Smooth muscle cell (in vitro differentiated cells): ENCODE measurements around the gene DNAJC1. TPM values are rescaled to one million over a fixed set of nuclear protein-coding genes. Genes with fewer than 3 reads are reported as not detected.

Experiments
- DNase-seq: peaks from one replicate; lab custom pipeline; 2025; ENCODE audit not compliant: unreplicated experiment; lab: John Stamatoyannopoulos, UW
- H2AFZ ChIP-seq: fragments of 200-600 bp; sonication (generic); 2 replicates; pipeline ENCODE4 v1.6.0; 2016; ENCODE audit warnings: antibody characterized with exemption, low read depth, mild to moderate bottlenecking
- H3F3A ChIP-seq: fragments of 200-600 bp; sonication (generic); 2 replicates; pipeline ENCODE4 v1.6.0; 2017; ENCODE audit warnings: antibody characterized with exemption, low read depth
- H3K27ac ChIP-seq: fragments of 200-600 bp; sonication (generic); 2 replicates; pipeline ENCODE4 v1.5.1; 2016; ENCODE audit warnings: low read depth, mild to moderate bottlenecking
- H3K27me3 ChIP-seq: fragments of 200-600 bp; sonication (generic); 2 replicates; pipeline ENCODE4 v1.6.1; 2016; ENCODE audit warnings: low read depth, mild to moderate bottlenecking
- H3K36me3 ChIP-seq: fragments of 200-600 bp; sonication (generic); 2 replicates; pipeline ENCODE4 v1.5.1; 2016; ENCODE audit warnings: low read depth
- H3K4me1 ChIP-seq: fragments of 200-600 bp; sonication (generic); 2 replicates; pipeline ENCODE4 v1.5.1; 2016; ENCODE audit warnings: low read depth
- H3K4me2 ChIP-seq: fragments of 200-600 bp; sonication (generic); 2 replicates; pipeline ENCODE4 v1.6.0; 2016; ENCODE audit warnings: mild to moderate bottlenecking
- H3K4me3 ChIP-seq: fragments of 200-600 bp; sonication (generic); 2 replicates; pipeline ENCODE4 v1.5.1; 2016; ENCODE audit warnings: mild to moderate bottlenecking
- H3K79me2 ChIP-seq: fragments of 200-600 bp; sonication (generic); 2 replicates; pipeline ENCODE4 v1.6.0; 2016; ENCODE audit warnings: low read depth, mild to moderate bottlenecking
- H3K9ac ChIP-seq: fragments of 200-600 bp; sonication (generic); 2 replicates; pipeline ENCODE4 v1.6.0; 2016; ENCODE audit warnings: low read depth
- H3K9me3 ChIP-seq: fragments of 200-600 bp; sonication (generic); replicated peaks from 2 replicates; pipeline ENCODE4 v1.5.1; 2016; ENCODE audit warnings: low read depth
- H4K20me1 ChIP-seq: fragments of 200-600 bp; sonication (generic); 2 replicates; pipeline ENCODE4 v1.6.0; 2016; ENCODE audit warnings: low read depth
- CTCF ChIP-seq: fragments of 200-600 bp; sonication (generic); IDR thresholded peaks from 2 replicates; pipeline ENCODE4 v1.5.1; 2017; ENCODE audit warnings: borderline replicate concordance, mild to moderate bottlenecking, antibody characterized with exemption; ENCODE audit not compliant: insufficient read depth, poor library complexity, severe bottlenecking
- WGBS: methylation state at CpG from one replicate; pipeline ENCODE4 v1.1.7; 2016; ENCODE audit warnings: low lambda C conversion rate; 5-methylcytosine and 5-hydroxymethylcytosine counted together
- polyA plus RNA-seq: library from polyadenylated mRNA; unstranded; fragments of >200 nt; fragmentation: Nextera tagmentation; extraction: Ambion mirVana; gene quantifications from 2 replicates; pipeline ENCODE4 v1.2.1, GENCODE V29; 2016
- total RNA-seq: library from RNA; depleted of rRNA; stranded (reverse); fragments of >200 nt; gene quantifications from 2 replicates; pipeline ENCODE4 v1.2.3, GENCODE V29; 2014

Gene DNAJC1
- total and polyA plus RNA-seq, 2 experiments from 2014 or later: 67.0 to 88.5 TPM

GRCh38 chr10:21990449-21990848, 13.1 kb downstream of the DNAJC1 start:
- no peaks in the 10 kb centered on the region for H3K36me3 ChIP-seq
- 88% methylated on average over 1 of the region's 1 CpG for WGBS
- no peak for TF ChIP-seq CTCF

GRCh38 chr10:21989453-21990154, 13.9 kb downstream of the DNAJC1 start:
- no peak overlapping the region for H2AFZ ChIP-seq

More at GRCh38 chr10:21990449-21990848, 13.1 kb downstream of the DNAJC1 start:
- H2AFZ ChIP-seq: no peak overlapping the region
- DNase-seq: no peak
- H3K4me1 ChIP-seq: peaks cover 3% of the 10 kb centered on the region
- H3K9me3 ChIP-seq: peaks cover 5% of the 10 kb centered on the region
- H3K9ac ChIP-seq: no peak overlapping the region
- peaks cover 95% of the 10 kb centered on the region for H3K79me2 ChIP-seq
- H4K20me1 ChIP-seq: peaks cover 74% of the 10 kb centered on the region
- H3K4me2 ChIP-seq: no peak overlapping the region
- H3F3A ChIP-seq: no peaks in the 10 kb centered on the region
- H3K27ac ChIP-seq: no peak overlapping the region
- no peak overlapping the region for H3K4me3 ChIP-seq
- H3K27me3 ChIP-seq: no peaks in the 10 kb centered on the region

GRCh38 chr10:21985541-21985940, 18.0 kb downstream of the DNAJC1 start:
- no peak for TF ChIP-seq CTCF
- Histone ChIP-seq H3K36me3 (no peaks in the 10 kb centered on the region), H3K4me3 (no peak overlapping the region), H4K20me1 (peaks cover 62% of the 10 kb centered on the region), H3K4me1 (peaks cover 3% of the 10 kb centered on the region), H3K79me2 (peaks cover 86% of the 10 kb centered on the region), H3K4me2 (no peak overlapping the region), H3K27ac (no peak overlapping the region), H3K9me3 (peaks cover 5% of the 10 kb centered on the region), H2AFZ (no peak overlapping the region), H3F3A (no peaks in the 10 kb centered on the region), H3K27me3 (no peaks in the 10 kb centered on the region), H3K9ac (no peak overlapping the region)
- no peak for DNase-seq
- 100% methylated on average over 1 of the region's 1 CpG for WGBS

More at GRCh38 chr10:21989453-21990154, 13.9 kb downstream of the DNAJC1 start:
- 51% methylated on average over 5 of the region's 5 CpGs for WGBS
- H3K36me3 ChIP-seq: no peaks in the 10 kb centered on the region
- H3K27ac ChIP-seq: no peak overlapping the region
- no peak for DNase-seq
- TF ChIP-seq CTCF: peak; percentile 35
- no peaks in the 10 kb centered on the region for H3K27me3 ChIP-seq
- no peaks in the 10 kb centered on the region for H3F3A ChIP-seq
- H3K9me3 ChIP-seq: peaks cover 5% of the 10 kb centered on the region
- no peak overlapping the region for H3K4me3 ChIP-seq
- H4K20me1 ChIP-seq: peaks cover 68% of the 10 kb centered on the region
- H3K4me1 ChIP-seq: peaks cover 3% of the 10 kb centered on the region
- H3K4me2 ChIP-seq: no peak overlapping the region
- no peak overlapping the region for H3K9ac ChIP-seq
- H3K79me2 ChIP-seq: peaks cover 93% of the 10 kb centered on the region

- H4K20me1 ChIP-seq: peaks cover 77% of the 10 kb centered on the region
- no peak overlapping the region for H3K9ac ChIP-seq
- H3K79me2 ChIP-seq: peaks cover 85% of the 10 kb centered on the region
- no peak overlapping the region for H3K4me2 ChIP-seq
- H3K9me3 ChIP-seq: no peaks in the 10 kb centered on the region
- WGBS: 93% methylated on average over 3 of the region's 3 CpGs
- no peaks in the 10 kb centered on the region for H3F3A ChIP-seq
- no peak overlapping the region for H3K4me3 ChIP-seq
- peaks cover 33% of the 10 kb centered on the region for H3K4me1 ChIP-seq
- no peak for TF ChIP-seq CTCF
- H3K27me3 ChIP-seq: no peaks in the 10 kb centered on the region
- no peak overlapping the region for H2AFZ ChIP-seq
- no peak overlapping the region for H3K27ac ChIP-seq
- no peaks in the 10 kb centered on the region for H3K36me3 ChIP-seq
- no peak for DNase-seq
These were observed 22.4 kb downstream of the DNAJC1 start for GRCh38 chr10:21981118-21981517.
